ENCODE results near the gene GAB1.

The GAB1 gene

DNA sequence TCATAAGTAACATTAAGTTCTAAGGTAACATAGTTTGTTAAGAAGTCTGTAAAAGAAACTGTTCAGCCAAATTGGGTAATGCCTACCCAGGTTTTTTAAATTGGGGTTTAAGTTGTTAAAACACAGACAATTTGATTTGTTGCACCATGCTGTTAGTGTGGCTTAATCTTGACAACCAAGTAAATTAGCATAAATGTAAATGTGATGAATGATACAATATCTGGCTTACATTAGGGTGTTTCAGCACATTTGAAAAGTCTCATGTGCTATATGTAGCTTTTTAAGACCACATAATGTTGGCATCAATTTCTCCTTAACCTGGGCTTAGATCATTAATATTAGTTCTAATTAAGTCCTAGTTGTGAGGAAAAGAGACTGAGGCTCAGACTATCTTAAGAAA, 104.4 kb downstream of the GAB1 start:
- H3K9me3 ChIP-seq (ENCODE audit: control insufficient read depth, low read length), result no peaks in the 10 kb centered on the region
- no peak for TF ChIP-seq CTCF (IDR thresholded peaks at IDR 0.05)
- H3K27ac ChIP-seq, result no peak overlapping the region
- H3K4me3 ChIP-seq (ENCODE audit: low read depth, low read length), result no peak overlapping the region
- no peak overlapping the region for H3K4me2 ChIP-seq (ENCODE audit: low read length)
- H3K79me2 ChIP-seq, result no peaks in the 10 kb centered on the region
- no peak overlapping the region for H2AFZ ChIP-seq
- H3K9ac ChIP-seq, result no peak overlapping the region
- H3K36me3 ChIP-seq (ENCODE audit: control insufficient read depth, insufficient read depth, low read length), result no peaks in the 10 kb centered on the region
- no peaks in the 10 kb centered on the region for H3K4me1 ChIP-seq
- no peaks in the 10 kb centered on the region for H3K27me3 ChIP-seq (ENCODE audit: control insufficient read depth, insufficient read depth, low read length)

- H3K9me3 ChIP-seq (ENCODE audit: control insufficient read depth, low read length), result no peaks in the 10 kb centered on the region
- H3K4me2 ChIP-seq (ENCODE audit: low read length), result no peak overlapping the region
- no peak overlapping the region for H3K9ac ChIP-seq
- H3K79me2 ChIP-seq, result no peaks in the 10 kb centered on the region
- no peak for TF ChIP-seq CTCF (IDR thresholded peaks at IDR 0.05)
- H2AFZ ChIP-seq, result no peak overlapping the region
- H3K4me1 ChIP-seq, result no peaks in the 10 kb centered on the region
- H3K4me3 ChIP-seq (ENCODE audit: low read depth, low read length), result no peak overlapping the region
- H3K36me3 ChIP-seq (ENCODE audit: control insufficient read depth, insufficient read depth, low read length), result no peaks in the 10 kb centered on the region
- no peaks in the 10 kb centered on the region for H3K27me3 ChIP-seq (ENCODE audit: control insufficient read depth, insufficient read depth, low read length)
- H3K27ac ChIP-seq, result no peak overlapping the region
These were observed 105.0 kb downstream of the GAB1 start for GRCh38 chr4:143441678-143442077.

- no peak overlapping the region for H3K9ac ChIP-seq
- no peaks in the 10 kb centered on the region for H3K27me3 ChIP-seq (ENCODE audit: control insufficient read depth, insufficient read depth, low read length)
- no peaks in the 10 kb centered on the region for H3K36me3 ChIP-seq (ENCODE audit: control insufficient read depth, insufficient read depth, low read length)
- H3K4me2 ChIP-seq (ENCODE audit: low read length), result no peak overlapping the region
- H3K9me3 ChIP-seq (ENCODE audit: control insufficient read depth, low read length), result no peaks in the 10 kb centered on the region
- no peak for TF ChIP-seq CTCF (IDR thresholded peaks at IDR 0.05)
- H3K27ac ChIP-seq, result no peak overlapping the region
- no peaks in the 10 kb centered on the region for H3K4me1 ChIP-seq
- H2AFZ ChIP-seq, result no peak overlapping the region
- no peaks in the 10 kb centered on the region for H3K79me2 ChIP-seq
- no peak overlapping the region for H3K4me3 ChIP-seq (ENCODE audit: low read depth, low read length)
These were observed 107.1 kb downstream of the GAB1 start for GRCh38 chr4:143443728-143444127.

DNA sequence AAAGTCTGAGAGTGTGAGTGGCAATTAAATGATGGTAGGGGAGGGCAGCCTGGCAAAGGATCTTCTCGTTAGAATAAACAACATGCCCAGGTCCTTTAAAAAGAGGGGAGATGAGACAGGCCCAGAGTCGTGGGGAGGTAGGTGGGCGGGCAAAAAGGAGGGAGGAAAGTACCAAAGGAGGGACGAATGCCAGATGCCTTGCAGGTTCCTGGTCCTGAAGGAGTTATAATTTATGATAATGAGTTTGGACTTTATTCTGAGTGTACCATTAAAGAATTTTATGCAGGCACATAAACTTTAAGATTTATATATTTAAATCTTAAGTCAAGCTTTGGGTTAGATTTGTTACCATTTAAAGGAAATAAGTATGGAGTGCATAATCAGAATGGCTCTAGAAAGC, 114.5 kb downstream of the GAB1 start:
- H3K4me3 ChIP-seq (ENCODE audit: low read depth, low read length), result no peak overlapping the region
- H3K4me1 ChIP-seq, result no peaks in the 10 kb centered on the region
- H3K79me2 ChIP-seq, result no peaks in the 10 kb centered on the region
- no peak overlapping the region for H3K4me2 ChIP-seq (ENCODE audit: low read length)
- no peak for TF ChIP-seq CTCF (IDR thresholded peaks at IDR 0.05)
- H3K36me3 ChIP-seq (ENCODE audit: control insufficient read depth, insufficient read depth, low read length), result no peaks in the 10 kb centered on the region
- no peaks in the 10 kb centered on the region for H3K9me3 ChIP-seq (ENCODE audit: control insufficient read depth, low read length)
- H2AFZ ChIP-seq, result no peak overlapping the region
- no peaks in the 10 kb centered on the region for H3K27me3 ChIP-seq (ENCODE audit: control insufficient read depth, insufficient read depth, low read length)
- H3K9ac ChIP-seq, result no peak overlapping the region
- H3K27ac ChIP-seq, result no peak overlapping the region

- Histone ChIP-seq H3K79me2 (no peaks in the 10 kb centered on the region), H3K4me1 (no peaks in the 10 kb centered on the region), H3K4me3 (ENCODE audit: low read depth, low read length) (no peak overlapping the region), H3K4me2 (ENCODE audit: low read length) (no peak overlapping the region), H2AFZ (no peak overlapping the region), H3K36me3 (ENCODE audit: control insufficient read depth, insufficient read depth, low read length) (no peaks in the 10 kb centered on the region), H3K9me3 (ENCODE audit: control insufficient read depth, low read length) (no peaks in the 10 kb centered on the region), H3K9ac (no peak overlapping the region), H3K27ac (no peak overlapping the region), H3K27me3 (ENCODE audit: control insufficient read depth, insufficient read depth, low read length) (no peaks in the 10 kb centered on the region)
- no peak for TF ChIP-seq CTCF (IDR thresholded peaks at IDR 0.05)
These were observed 118.5 kb downstream of the GAB1 start for GRCh38 chr4:143455211-143455610.

Measured in parathyroid adenoma (tissue), 2 donors.